A549 (cell line): ENCODE results near the gene LMNB1. TPM values are rescaled to one million over a fixed set of nuclear protein-coding genes. Genes with fewer than 3 reads are reported as not detected.
A peak's percentile ranks its signal among the peaks of the same experiment; 100 is the strongest.

Experiments used
- ATAC-seq, 2 experiments: fragments of 200-7000 bp in 1 of 2; fragments of >200 bp in 1 of 2; cut with Nextera tagmentation in 1 of 2; cut with Tn5 transposase in 1 of 2; 3 replicates each; pipeline versions ENCODE4 v1.8.0 to v1.9.1; 2018 to 2020; ENCODE audit warnings: mild to moderate bottlenecking in 1 of 2, moderate library complexity in 1 of 2
- CTCF ChIA-PET: fragments of 300-600 bp; sonication (Branson Sonifier 250); formaldehyde crosslinking; extraction: SDS; loops from one replicate; lab custom pipeline; 2021; ENCODE audit warnings: antibody characterized with exemption, inconsistent platforms; lab: Yijun Ruan, JAX
- POLR2A ChIA-PET: fragments of 350-600 bp; formaldehyde crosslinking; extraction: SDS; loops from one replicate; lab custom pipeline; 2021; ENCODE audit warnings: antibody characterized with exemption, inconsistent platforms; lab: Yijun Ruan, JAX
- DNase-seq, 2 experiments: peaks; one replicate each; pipeline versions ENCODE4 v3.0.0 to v3.0.0-alpha.2; 2011 to 2016; ENCODE audit warnings: low read depth in 1 of 2, low spot score in 1 of 2
- FAIRE-seq: peaks from 2 replicates; lab custom pipeline; 2011; peaks lifted over from hg19 to GRCh38; lab: Jason Lieb, UNC
- H3K27ac ChIP-seq, 2 experiments: fragments of >200 bp; sonication (Bioruptor Twin); formaldehyde crosslinking; 3 replicates each; pipeline ENCODE4 v1.5.1; 2016 to 2017
- H3K4me1 ChIP-seq: fragments of >200 bp; sonication (Bioruptor Twin); formaldehyde crosslinking; 3 replicates; pipeline ENCODE4 v1.6.1; 2016
- H3K4me2 ChIP-seq: fragments of >200 bp; sonication (Bioruptor Twin); formaldehyde crosslinking; 3 replicates; pipeline ENCODE4 v1.6.1; 2016
- H3K4me3 ChIP-seq: fragments of >200 bp; sonication (Bioruptor Twin); formaldehyde crosslinking; 3 replicates; pipeline ENCODE4 v1.5.1; 2016
- H3K9me3 ChIP-seq: fragments of >200 bp; sonication (Bioruptor Twin); formaldehyde crosslinking; 3 replicates; pipeline ENCODE4 v1.6.1; 2016
- CEBPB ChIP-seq, 2 experiments: fragments of >200 bp in 1 of 2; sonication (Bioruptor Twin) in 1 of 2; formaldehyde crosslinking in 1 of 2; IDR thresholded peaks; 2 replicates each; pipeline ENCODE4 v1.6.1; 2012 to 2016
- CHD4 ChIP-seq: fragments of 200-600 bp; sonication (generic); IDR thresholded peaks from 2 replicates; pipeline ENCODE4 v1.6.1; 2016; ENCODE audit warnings: antibody characterized with exemption, mild to moderate bottlenecking, borderline replicate concordance
- EP300 ChIP-seq, 2 experiments: fragments of >200 bp; sonication (Bioruptor Twin); formaldehyde crosslinking; IDR thresholded peaks; 2 replicates in 1 of 2; 3 replicates in 1 of 2; pipeline ENCODE4 v1.6.1; 2016 to 2017
- ESRRA ChIP-seq: fragments of 150-350 bp; IDR thresholded peaks from 2 replicates; pipeline ENCODE4 v1.6.1; 2014; ENCODE audit warnings: mild to moderate bottlenecking, low read length, borderline replicate concordance
- FOXS1 ChIP-seq: fragments of 250-450 bp; sonication (Bioruptor Pico); IDR thresholded peaks from 2 replicates; pipeline ENCODE4 v1.5.0; 2020; ENCODE audit warnings: mild to moderate bottlenecking, moderate library complexity
- HEYL ChIP-seq: fragments of 250-450 bp; sonication (Bioruptor Pico); IDR thresholded peaks from 2 replicates; pipeline ENCODE4 v1.8.0; 2021; ENCODE audit warnings: mild to moderate bottlenecking, moderate library complexity
- JUN ChIP-seq, 2 experiments: fragments of >200 bp; sonication (Bioruptor Twin); formaldehyde crosslinking; IDR thresholded peaks; 2 replicates in 1 of 2; 3 replicates in 1 of 2; pipeline ENCODE4 v1.6.1; 2016 to 2017
- KDM5A ChIP-seq: fragments of 200-600 bp; sonication (generic); IDR thresholded peaks from 2 replicates; pipeline ENCODE4 v1.6.1; 2016; ENCODE audit warnings: antibody characterized with exemption, mild to moderate bottlenecking
- MAZ ChIP-seq: fragments of 150-350 bp; IDR thresholded peaks from 2 replicates; pipeline ENCODE4 v1.6.1; 2014; ENCODE audit warnings: antibody characterized with exemption, low read depth, low read length, borderline replicate concordance
- NFE2L2 ChIP-seq: fragments of 150-350 bp; conservative IDR thresholded peaks from 2 replicates; pipeline ENCODE4 v1.6.1; 2014; ENCODE audit warnings: low read length
- NPAS2 ChIP-seq: fragments of 250-450 bp; sonication (Bioruptor Pico); IDR thresholded peaks from 2 replicates; pipeline ENCODE4 v1.8.0; 2022; ENCODE audit warnings: mild to moderate bottlenecking, moderate library complexity, borderline replicate concordance
- POLR2A ChIP-seq: IDR thresholded peaks from 2 replicates; pipeline ENCODE4 v1.6.1; 2012; ENCODE audit warnings: mild to moderate bottlenecking, low read length
- RAD21 ChIP-seq, 2 experiments: fragments of >200 bp in 1 of 2; sonication (Bioruptor Twin) in 1 of 2; formaldehyde crosslinking in 1 of 2; IDR thresholded peaks in 1 of 2; conservative IDR thresholded peaks in 1 of 2; 2 replicates in 1 of 2; 3 replicates in 1 of 2; pipeline ENCODE4 v1.6.1; 2012 to 2018; ENCODE audit warnings: inconsistent platforms in 1 of 2
- RFX5 ChIP-seq: fragments of 450-650 bp; IDR thresholded peaks from 2 replicates; pipeline ENCODE4 v1.7.1; 2014; ENCODE audit warnings: antibody characterized with exemption, mild to moderate bottlenecking, moderate library complexity
- SMC3 ChIP-seq: fragments of >200 bp; sonication (Bioruptor Twin); formaldehyde crosslinking; IDR thresholded peaks from 3 replicates; pipeline ENCODE4 v1.6.1; 2018; ENCODE audit warnings: inconsistent platforms
- SREBF2 ChIP-seq: fragments of 450-650 bp; IDR thresholded peaks from 2 replicates; pipeline ENCODE4 v1.6.1; 2014; ENCODE audit warnings: mild to moderate bottlenecking, moderate library complexity
- ZFP36 ChIP-seq: fragments of 450-650 bp; IDR thresholded peaks from 2 replicates; pipeline ENCODE4 v1.6.1; 2014; ENCODE audit warnings: borderline replicate concordance; ENCODE audit not compliant: partially characterized antibody
- ZNF302 ChIP-seq: fragments of 250-450 bp; sonication (Bioruptor Pico); IDR thresholded peaks from 2 replicates; pipeline ENCODE4 v1.9.0; 2021; ENCODE audit warnings: inconsistent platforms, mild to moderate bottlenecking, moderate library complexity
- WGBS: methylation state at CpG from one replicate; pipeline ENCODE4 v1.1.6; 2017; ENCODE audit errors: missing lambda C conversion rate; 5-methylcytosine and 5-hydroxymethylcytosine counted together
- polyA plus RNA-seq, 4 experiments: library from polyadenylated mRNA; depleted of rRNA in 3 of 4; stranded (reverse); fragments of >200 nt; fragmentation: RNase III in 1 of 4; extraction: RNeasy Plus Mini Kit Qiagen cat#74134 plus additional on column Dnase treatment in 1 of 4; gene quantifications; 2 replicates in 3 of 4; 3 replicates in 1 of 4; pipeline ENCODE4 v1.2.3, GENCODE V29; 2011 to 2017
- TF ChIP-seq, protein P1 (sequence below): fragments of 250-450 bp; sonication (Bioruptor Pico); IDR thresholded peaks from 2 replicates; pipeline ENCODE4 v1.5.0; 2020; ENCODE audit warnings: low read depth, mild to moderate bottlenecking, moderate library complexity
- TF ChIP-seq, protein P2 (sequence below): fragments of >200 bp; sonication (Bioruptor Twin); formaldehyde crosslinking; IDR thresholded peaks from 3 replicates; pipeline ENCODE4 v1.5.1; 2016
- TF ChIP-seq, protein P3 (sequence below): fragments of 250-450 bp; sonication (Bioruptor Pico); IDR thresholded peaks from 2 replicates; pipeline ENCODE4 v1.5.0; 2021; ENCODE audit warnings: mild to moderate bottlenecking, moderate library complexity, borderline replicate concordance
- TF ChIP-seq, protein P4 (sequence below): fragments of 450-650 bp; IDR thresholded peaks from 2 replicates; pipeline ENCODE4 v1.6.1; 2014; ENCODE audit warnings: antibody characterized with exemption

The LMNB1 gene
- polyA plus RNA-seq, 2 of the 4 experiments (the other 2 are of a cell fraction), result 45.9 to 55.6 TPM

DNA sequence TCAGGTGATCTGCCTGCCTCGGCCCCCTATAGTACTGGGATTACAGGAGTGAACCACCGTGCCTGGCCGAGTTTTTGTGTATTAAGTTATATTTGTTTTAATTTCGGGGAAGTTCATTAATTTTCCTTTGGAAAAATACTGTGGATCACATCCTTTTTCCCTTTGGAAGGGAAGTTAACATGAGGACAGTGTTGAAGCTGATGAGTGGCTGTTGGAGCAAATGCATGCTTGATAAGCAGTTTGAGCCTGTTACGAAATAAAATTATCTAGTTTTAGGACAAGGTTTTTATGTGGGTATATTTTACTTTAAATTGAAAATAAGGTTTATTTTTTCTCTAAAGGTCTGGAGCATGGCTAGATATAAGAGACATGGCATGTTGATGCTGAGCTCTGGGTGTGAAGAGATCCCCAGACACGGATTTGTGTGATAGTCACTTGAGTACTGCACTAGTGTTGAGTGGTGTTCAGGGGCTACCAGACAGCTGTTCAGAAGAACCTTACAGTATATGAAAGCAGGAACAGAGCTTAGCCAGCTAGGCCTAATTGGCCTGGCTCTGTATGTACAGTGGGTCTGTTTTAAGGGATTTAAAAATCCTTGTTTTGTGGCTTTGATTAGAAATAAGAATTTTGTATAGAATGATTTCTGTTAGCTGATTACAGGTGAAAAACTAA is 17.4 kb downstream of the LMNB1 start:
- Histone ChIP-seq H3K4me3 (no peak overlapping the region), H3K4me1 (peaks cover 15% of the 10 kb centered on the region; the same call in 2 of the 3 replicates), H3K4me2 (no peak overlapping the region), H3K27ac (peak overlapping the region in 1 of 2 experiments; percentile 25; a peak in 3 of 6 replicates), H3K9me3 (no peaks in the 10 kb centered on the region)
- 0 out of 6 replicates have a peak, but pooled peaks of 1 of the 2 experiments have one; percentile 18 for ATAC-seq
- 77% methylated on average over 6 of the region's 6 CpGs for WGBS
- no peak for FAIRE-seq
- DNase-seq, result no peak
- CTCF ChIA-PET, result interaction anchor here (0.5 to 5.1 kb wide), 5 partner anchors 14 to 139 kb away, joined by 3 to 24 read pairs (median 4); no protein-coding TSS in a partner anchor
- POLR2A ChIA-PET, result interaction anchor here (0.7 to 1.7 kb wide), 2 partner anchors 16 to 699 kb away, joined by 4 to 7 read pairs; no protein-coding TSS in a partner anchor
- TF ChIP-seq ESRRA (no peak), RAD21 (conservative IDR thresholded peaks at IDR 0.05 in 1 of 2, IDR thresholded peaks at IDR 0.05 in 1 of 2) (no peak), MAZ (no peak), KDM5A (no peak), NFE2L2 (no peak)
- TF ChIP-seq, protein P1, sequence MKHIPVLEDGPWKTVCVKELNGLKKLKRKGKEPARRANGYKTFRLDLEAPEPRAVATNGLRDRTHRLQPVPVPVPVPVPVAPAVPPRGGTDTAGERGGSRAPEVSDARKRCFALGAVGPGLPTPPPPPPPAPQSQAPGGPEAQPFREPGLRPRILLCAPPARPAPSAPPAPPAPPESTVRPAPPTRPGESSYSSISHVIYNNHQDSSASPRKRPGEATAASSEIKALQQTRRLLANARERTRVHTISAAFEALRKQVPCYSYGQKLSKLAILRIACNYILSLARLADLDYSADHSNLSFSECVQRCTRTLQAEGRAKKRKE, result no peak

DNA sequence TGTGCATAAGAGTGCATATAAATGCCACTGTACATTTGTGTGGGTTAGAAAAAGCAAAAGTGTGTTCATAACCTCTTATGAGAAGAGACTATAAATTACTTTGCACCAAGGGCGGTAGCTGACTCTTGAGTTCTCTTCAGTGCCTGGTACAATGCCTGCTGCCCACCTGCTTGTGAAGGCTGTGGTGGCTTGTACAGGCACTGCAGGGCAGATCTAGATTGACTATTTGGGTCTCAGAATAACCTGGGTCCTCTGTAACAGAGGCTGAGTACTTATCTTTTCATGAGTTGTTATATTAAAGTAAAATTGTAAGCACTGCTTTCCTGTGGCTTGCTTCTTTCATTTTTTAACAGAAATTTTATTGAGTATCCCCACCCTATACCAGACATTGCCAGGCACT is 22.8 kb downstream of the LMNB1 start:
- peak in 1 of 2 experiments; percentile 56; a peak in 3 of 6 replicates for ATAC-seq
- no peaks in the 10 kb centered on the region for H3K9me3 ChIP-seq

DNA sequence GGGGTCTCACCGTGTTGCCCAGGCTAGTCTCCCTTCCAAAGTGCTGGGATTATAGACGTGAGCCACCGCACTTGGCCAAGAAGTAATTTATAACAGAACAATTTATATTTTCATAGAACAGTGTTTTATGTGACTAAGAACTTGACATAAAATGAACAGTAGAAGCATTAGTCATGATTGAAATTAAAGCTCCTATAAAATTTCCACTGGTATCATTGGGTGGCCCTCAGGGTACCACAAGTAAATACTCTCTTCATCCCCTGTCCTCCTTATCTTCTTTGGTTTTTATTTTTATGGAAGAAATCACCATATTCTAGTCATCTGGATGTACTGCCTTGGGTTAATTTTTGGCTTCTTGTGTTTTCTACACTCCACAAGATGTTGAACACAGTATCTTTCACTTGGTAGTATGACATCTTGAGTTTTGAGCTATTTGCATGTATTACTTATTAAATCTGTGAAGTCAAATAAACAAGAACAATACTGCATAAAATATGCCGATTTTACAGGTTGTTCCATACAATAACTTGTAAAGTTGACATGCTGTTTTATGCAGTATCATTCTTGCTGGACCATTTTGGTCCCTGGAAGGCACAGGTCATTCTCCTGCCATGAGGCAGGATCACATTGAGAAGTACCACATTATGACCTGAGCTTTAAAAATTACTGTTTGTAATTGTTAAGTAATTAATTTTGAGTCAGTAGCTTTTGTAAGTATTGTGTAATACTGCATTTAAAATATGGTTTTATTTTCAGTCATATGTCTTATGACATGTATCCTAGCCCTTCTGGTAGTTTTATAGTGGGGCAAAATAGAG is 24.4 kb downstream of the LMNB1 start:
- Histone ChIP-seq H3K4me3 (no peak overlapping the region), H3K9me3 (no peaks in the 10 kb centered on the region), H3K4me2 (peak overlapping the region; percentile 42), H3K4me1 (peaks cover 19% of the 10 kb centered on the region), H3K27ac (0 out of 6 replicates have a peak overlapping the region, but pooled peaks of 1 of the 2 experiments have one; percentile 12)
- DNase-seq (no peak), ATAC-seq (no peak), FAIRE-seq (no peak)
- CTCF ChIA-PET, result interaction anchor here (0.5 to 3.5 kb wide), 21 partner anchors 10 to 206 kb away, joined by 3 to 38 read pairs (median 4); partner anchors contain the start of gene ALDH7A1
- POLR2A ChIA-PET, result no interaction called here
- 71% methylated on average over 4 of the region's 4 CpGs for WGBS
- no peak for TF ChIP-seq ZNF302 (CRISPR knock-in tag)
- TF ChIP-seq RFX5, result no peak
- no peak for TF ChIP-seq MAZ
- TF ChIP-seq HEYL (CRISPR knock-in tag), result no peak
- peak; percentile 40 to 58; a peak in 2 of 4 replicates for TF ChIP-seq CEBPB (IDR thresholded peaks at IDR 0.05)
- TF ChIP-seq POLR2A, result no peak

More for the DNA sequence above, 22.8 kb downstream of the LMNB1 start:
- DNase-seq (no peak), FAIRE-seq (no peak)
- peaks cover 26% of the 10 kb centered on the region for H3K4me1 ChIP-seq
- H3K27ac ChIP-seq, result no peak overlapping the region
- ChIA-PET POLR2A (no interaction called here), CTCF (interaction anchor here (0.7 to 1.4 kb wide), 5 partner anchors 22 to 176 kb away, joined by 3 to 4 read pairs (median 3); no protein-coding TSS in a partner anchor)
- WGBS, result 93% methylated on average over 1 of the region's 1 CpG
- no peak overlapping the region for H3K4me2 ChIP-seq
- H3K4me3 ChIP-seq, result no peak overlapping the region
- TF ChIP-seq EP300 (IDR thresholded peaks at IDR 0.05) (no peak), SMC3 (no peak)

DNA sequence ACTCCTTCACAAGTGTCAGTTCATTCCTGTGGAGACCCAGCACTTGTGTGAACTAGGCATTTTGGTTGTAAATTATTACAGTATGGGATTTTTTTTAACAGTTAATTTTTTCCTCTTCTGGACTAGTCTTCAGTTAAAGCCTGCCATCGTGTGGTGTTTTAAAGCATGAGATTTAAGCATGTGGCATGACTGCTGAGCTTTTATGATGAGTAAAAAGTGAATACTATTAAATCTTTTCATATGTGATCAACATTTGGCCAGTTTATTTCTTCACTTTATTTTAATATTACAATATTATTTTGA is 25.0 kb downstream of the LMNB1 start:
- H3K4me3 ChIP-seq, result no peak overlapping the region
- CTCF ChIA-PET, result interaction anchor here (0.7 to 3.5 kb wide), 18 partner anchors 10 to 207 kb away, joined by 3 to 38 read pairs (median 4); partner anchors contain the start of gene ALDH7A1
- H3K27ac ChIP-seq, result 0 out of 6 replicates have a peak overlapping the region, but pooled peaks of 1 of the 2 experiments have one; percentile 12
- peak in 1 of 2 experiments; percentile 41 for DNase-seq
- WGBS, result 29% methylated on average over 1 of the region's 1 CpG
- peaks cover 19% of the 10 kb centered on the region for H3K4me1 ChIP-seq
- POLR2A ChIA-PET, result interaction anchor here (1.2 kb wide), 1 partner anchor 207 kb away, joined by 3 read pairs; the partner anchor contains the start of gene ALDH7A1
- peak overlapping the region; percentile 42 for H3K4me2 ChIP-seq
- no peaks in the 10 kb centered on the region for H3K9me3 ChIP-seq
- no peak for FAIRE-seq
- peak; percentile 68 to 79 for ATAC-seq
- TF ChIP-seq JUN (IDR thresholded peaks at IDR 0.05) (no peak), SREBF2 (no peak), FOXS1 (CRISPR knock-in tag) (no peak), NPAS2 (CRISPR knock-in tag) (no peak), CHD4 (no peak), ZFP36 (no peak), SMC3 (peak; percentile 60)
- TF ChIP-seq, protein P2, sequence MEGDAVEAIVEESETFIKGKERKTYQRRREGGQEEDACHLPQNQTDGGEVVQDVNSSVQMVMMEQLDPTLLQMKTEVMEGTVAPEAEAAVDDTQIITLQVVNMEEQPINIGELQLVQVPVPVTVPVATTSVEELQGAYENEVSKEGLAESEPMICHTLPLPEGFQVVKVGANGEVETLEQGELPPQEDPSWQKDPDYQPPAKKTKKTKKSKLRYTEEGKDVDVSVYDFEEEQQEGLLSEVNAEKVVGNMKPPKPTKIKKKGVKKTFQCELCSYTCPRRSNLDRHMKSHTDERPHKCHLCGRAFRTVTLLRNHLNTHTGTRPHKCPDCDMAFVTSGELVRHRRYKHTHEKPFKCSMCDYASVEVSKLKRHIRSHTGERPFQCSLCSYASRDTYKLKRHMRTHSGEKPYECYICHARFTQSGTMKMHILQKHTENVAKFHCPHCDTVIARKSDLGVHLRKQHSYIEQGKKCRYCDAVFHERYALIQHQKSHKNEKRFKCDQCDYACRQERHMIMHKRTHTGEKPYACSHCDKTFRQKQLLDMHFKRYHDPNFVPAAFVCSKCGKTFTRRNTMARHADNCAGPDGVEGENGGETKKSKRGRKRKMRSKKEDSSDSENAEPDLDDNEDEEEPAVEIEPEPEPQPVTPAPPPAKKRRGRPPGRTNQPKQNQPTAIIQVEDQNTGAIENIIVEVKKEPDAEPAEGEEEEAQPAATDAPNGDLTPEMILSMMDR, result peak; percentile 68
- TF ChIP-seq, protein P3, sequence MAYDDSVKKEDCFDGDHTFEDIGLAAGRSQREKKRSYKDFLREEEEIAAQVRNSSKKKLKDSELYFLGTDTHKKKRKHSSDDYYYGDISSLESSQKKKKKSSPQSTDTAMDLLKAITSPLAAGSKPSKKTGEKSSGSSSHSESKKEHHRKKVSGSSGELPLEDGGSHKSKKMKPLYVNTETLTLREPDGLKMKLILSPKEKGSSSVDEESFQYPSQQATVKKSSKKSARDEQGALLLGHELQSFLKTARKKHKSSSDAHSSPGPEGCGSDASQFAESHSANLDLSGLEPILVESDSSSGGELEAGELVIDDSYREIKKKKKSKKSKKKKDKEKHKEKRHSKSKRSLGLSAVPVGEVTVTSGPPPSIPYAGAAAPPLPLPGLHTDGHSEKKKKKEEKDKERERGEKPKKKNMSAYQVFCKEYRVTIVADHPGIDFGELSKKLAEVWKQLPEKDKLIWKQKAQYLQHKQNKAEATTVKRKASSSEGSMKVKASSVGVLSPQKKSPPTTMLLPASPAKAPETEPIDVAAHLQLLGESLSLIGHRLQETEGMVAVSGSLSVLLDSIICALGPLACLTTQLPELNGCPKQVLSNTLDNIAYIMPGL, result no peak
- TF ChIP-seq, protein P4, sequence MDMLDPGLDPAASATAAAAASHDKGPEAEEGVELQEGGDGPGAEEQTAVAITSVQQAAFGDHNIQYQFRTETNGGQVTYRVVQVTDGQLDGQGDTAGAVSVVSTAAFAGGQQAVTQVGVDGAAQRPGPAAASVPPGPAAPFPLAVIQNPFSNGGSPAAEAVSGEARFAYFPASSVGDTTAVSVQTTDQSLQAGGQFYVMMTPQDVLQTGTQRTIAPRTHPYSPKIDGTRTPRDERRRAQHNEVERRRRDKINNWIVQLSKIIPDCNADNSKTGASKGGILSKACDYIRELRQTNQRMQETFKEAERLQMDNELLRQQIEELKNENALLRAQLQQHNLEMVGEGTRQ, result no peak
